ENCODE results near the gene IFT57. TPM values are rescaled to one million over a fixed set of nuclear protein-coding genes. Genes with fewer than 3 reads are reported as not detected.

IFT57 gene
- total RNA-seq, 3 donors from 2014 or later (not counting 1 experiment from before 2014, with no cell fraction given) = 22.2 to 49.3 (median 33.5) TPM

DNA sequence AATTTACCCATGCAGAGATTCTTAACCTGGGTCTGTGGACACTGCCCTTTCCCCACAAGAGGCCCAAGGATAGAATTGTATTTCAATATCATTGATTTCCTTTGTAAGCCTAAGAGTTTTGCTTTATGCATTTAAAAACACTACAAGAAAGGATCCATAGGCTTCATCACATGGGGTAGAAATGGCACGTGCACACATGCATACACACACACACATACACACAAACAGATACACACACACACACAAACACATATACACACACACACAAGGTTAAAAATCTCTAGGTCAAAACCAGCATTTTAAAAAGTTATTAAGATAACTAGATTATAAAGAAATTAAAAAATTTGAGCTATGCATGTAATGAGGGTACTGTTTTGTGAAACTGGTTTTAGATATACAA, 95.9 kb downstream of the IFT57 start:
- Histone ChIP-seq H3K4me3 (ENCODE audit: low read length) (peak overlapping the region; percentile 42), H3K36me3 (ENCODE audit: control insufficient read depth, insufficient read depth, low read length) (no peaks in the 10 kb centered on the region), H3K4me1 (ENCODE audit: control insufficient read depth, insufficient read depth, low read length) (peaks cover 56% of the 10 kb centered on the region), H3K27ac (ENCODE audit: low read length) (peak overlapping the region; percentile 97), H3K27me3 (ENCODE audit: control insufficient read depth, insufficient read depth, low read length) (no peaks in the 10 kb centered on the region), H3K9me3 (ENCODE audit: control insufficient read depth, insufficient read depth, low read length) (peaks cover 4% of the 10 kb centered on the region)
- peak overlapping the region; percentile 79 for H3K4me3 Mint-ChIP-seq
- TF ChIP-seq, protein P1, sequence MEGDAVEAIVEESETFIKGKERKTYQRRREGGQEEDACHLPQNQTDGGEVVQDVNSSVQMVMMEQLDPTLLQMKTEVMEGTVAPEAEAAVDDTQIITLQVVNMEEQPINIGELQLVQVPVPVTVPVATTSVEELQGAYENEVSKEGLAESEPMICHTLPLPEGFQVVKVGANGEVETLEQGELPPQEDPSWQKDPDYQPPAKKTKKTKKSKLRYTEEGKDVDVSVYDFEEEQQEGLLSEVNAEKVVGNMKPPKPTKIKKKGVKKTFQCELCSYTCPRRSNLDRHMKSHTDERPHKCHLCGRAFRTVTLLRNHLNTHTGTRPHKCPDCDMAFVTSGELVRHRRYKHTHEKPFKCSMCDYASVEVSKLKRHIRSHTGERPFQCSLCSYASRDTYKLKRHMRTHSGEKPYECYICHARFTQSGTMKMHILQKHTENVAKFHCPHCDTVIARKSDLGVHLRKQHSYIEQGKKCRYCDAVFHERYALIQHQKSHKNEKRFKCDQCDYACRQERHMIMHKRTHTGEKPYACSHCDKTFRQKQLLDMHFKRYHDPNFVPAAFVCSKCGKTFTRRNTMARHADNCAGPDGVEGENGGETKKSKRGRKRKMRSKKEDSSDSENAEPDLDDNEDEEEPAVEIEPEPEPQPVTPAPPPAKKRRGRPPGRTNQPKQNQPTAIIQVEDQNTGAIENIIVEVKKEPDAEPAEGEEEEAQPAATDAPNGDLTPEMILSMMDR (IDR thresholded peaks at IDR 0.05) = no peak
- peaks cover 57 to 61% of the 10 kb centered on the region in 2 donors for H3K4me1 Mint-ChIP-seq
- 45% methylated on average over 1 of the region's 1 CpG for WGBS (ENCODE audit: insufficient coverage)
- peaks cover 8% of the 10 kb centered on the region for H3K36me3 Mint-ChIP-seq
- no peak for DNase-seq
- no peaks in the 10 kb centered on the region for H3K27me3 Mint-ChIP-seq (ENCODE audit: low read depth in 2 of 2)
- ATAC-seq = no peak
- H3K9me3 Mint-ChIP-seq = peaks cover 2 to 4% of the 10 kb centered on the region in 2 donors
- H3K27ac Mint-ChIP-seq = peak overlapping the region; percentile 93 to 97
- intact Hi-C loops (cut with micrococcal nuclease) = loop anchor here (2.0 to 10.0 kb wide), 3 partner anchors 52 to 602 kb away; partner anchors contain the start of genes BBX and IFT57

GRCh38 chr3:108125550-108126071, 96.6 kb downstream of the IFT57 start:
- Histone ChIP-seq H3K36me3 (ENCODE audit: control insufficient read depth, insufficient read depth, low read length) (no peaks in the 10 kb centered on the region), H3K27me3 (ENCODE audit: control insufficient read depth, insufficient read depth, low read length) (no peaks in the 10 kb centered on the region), H3K27ac (ENCODE audit: low read length) (peak overlapping the region; percentile 97), H3K4me3 (ENCODE audit: low read length) (peak overlapping the region; percentile 42), H3K4me1 (ENCODE audit: control insufficient read depth, insufficient read depth, low read length) (peaks cover 55% of the 10 kb centered on the region), H3K9me3 (ENCODE audit: control insufficient read depth, insufficient read depth, low read length) (peaks cover 4% of the 10 kb centered on the region)
- DNase-seq (peak; percentile 43 to 80), ATAC-seq (peak; percentile 51 to 67 (median 59))
- Mint-ChIP-seq H3K27ac (peak overlapping the region; percentile 93 to 97), H3K36me3 (peaks cover 8% of the 10 kb centered on the region), H3K4me3 (peak overlapping the region; percentile 79), H3K9me3 (peaks cover 2 to 4% of the 10 kb centered on the region in 2 donors), H3K27me3 (ENCODE audit: low read depth in 2 of 2) (no peaks in the 10 kb centered on the region), H3K4me1 (peaks cover 57 to 61% of the 10 kb centered on the region in 2 donors)
- TF ChIP-seq, protein P1 (IDR thresholded peaks at IDR 0.05) = no peak
- intact Hi-C loops (cut with micrococcal nuclease) = loop anchor here (1.0 to 10.0 kb wide), 5 partner anchors 24 to 601 kb away; partner anchors contain the start of genes BBX and IFT57
- 2% methylated on average over 6 of the region's 6 CpGs for WGBS (ENCODE audit: insufficient coverage)

- peaks cover 57 to 61% of the 10 kb centered on the region in 2 donors for H3K4me1 Mint-ChIP-seq
- Histone ChIP-seq H3K4me3 (ENCODE audit: low read length) (peak overlapping the region; percentile 42), H3K4me1 (ENCODE audit: control insufficient read depth, insufficient read depth, low read length) (peaks cover 55% of the 10 kb centered on the region)
These were observed 97.1 kb downstream of the IFT57 start for GRCh38 chr3:108125153-108125543.

More at GRCh38 chr3:108125153-108125543, 97.1 kb downstream of the IFT57 start:
- H3K9me3 Mint-ChIP-seq = peaks cover 2 to 4% of the 10 kb centered on the region in 2 donors
- H3K27me3 Mint-ChIP-seq (ENCODE audit: low read depth in 2 of 2) = no peaks in the 10 kb centered on the region
- no peak for DNase-seq
- Histone ChIP-seq H3K9me3 (ENCODE audit: control insufficient read depth, insufficient read depth, low read length) (peaks cover 4% of the 10 kb centered on the region), H3K27ac (ENCODE audit: low read length) (peak overlapping the region; percentile 97), H3K36me3 (ENCODE audit: control insufficient read depth, insufficient read depth, low read length) (no peaks in the 10 kb centered on the region), H3K27me3 (ENCODE audit: control insufficient read depth, insufficient read depth, low read length) (no peaks in the 10 kb centered on the region)
- H3K4me3 Mint-ChIP-seq = peak overlapping the region; percentile 79
- 20% methylated on average over 1 of the region's 4 CpGs for WGBS (ENCODE audit: insufficient coverage)
- peaks cover 8% of the 10 kb centered on the region for H3K36me3 Mint-ChIP-seq
- ATAC-seq = peak in 2 of 3 donors; percentile 10 to 18
- TF ChIP-seq, protein P1 (IDR thresholded peaks at IDR 0.05) = no peak
- intact Hi-C loops (cut with micrococcal nuclease) = loop anchor here (1.0 to 10.0 kb wide), 4 partner anchors 24 to 600 kb away; partner anchors contain the start of gene BBX
- peak overlapping the region; percentile 93 to 97 for H3K27ac Mint-ChIP-seq
